HG03060 (cell line): Measurements from ENCODE around the gene SLC5A3.

Experiments
- ATAC-seq: cut with Tn5 transposase; IDR thresholded peaks from one replicate; pipeline ENCODE4 v1.9.1; 2021; ENCODE audit warnings: low read depth, moderate number of reproducible peaks; ENCODE audit not compliant: unreplicated experiment

The SLC5A3 gene

DNA sequence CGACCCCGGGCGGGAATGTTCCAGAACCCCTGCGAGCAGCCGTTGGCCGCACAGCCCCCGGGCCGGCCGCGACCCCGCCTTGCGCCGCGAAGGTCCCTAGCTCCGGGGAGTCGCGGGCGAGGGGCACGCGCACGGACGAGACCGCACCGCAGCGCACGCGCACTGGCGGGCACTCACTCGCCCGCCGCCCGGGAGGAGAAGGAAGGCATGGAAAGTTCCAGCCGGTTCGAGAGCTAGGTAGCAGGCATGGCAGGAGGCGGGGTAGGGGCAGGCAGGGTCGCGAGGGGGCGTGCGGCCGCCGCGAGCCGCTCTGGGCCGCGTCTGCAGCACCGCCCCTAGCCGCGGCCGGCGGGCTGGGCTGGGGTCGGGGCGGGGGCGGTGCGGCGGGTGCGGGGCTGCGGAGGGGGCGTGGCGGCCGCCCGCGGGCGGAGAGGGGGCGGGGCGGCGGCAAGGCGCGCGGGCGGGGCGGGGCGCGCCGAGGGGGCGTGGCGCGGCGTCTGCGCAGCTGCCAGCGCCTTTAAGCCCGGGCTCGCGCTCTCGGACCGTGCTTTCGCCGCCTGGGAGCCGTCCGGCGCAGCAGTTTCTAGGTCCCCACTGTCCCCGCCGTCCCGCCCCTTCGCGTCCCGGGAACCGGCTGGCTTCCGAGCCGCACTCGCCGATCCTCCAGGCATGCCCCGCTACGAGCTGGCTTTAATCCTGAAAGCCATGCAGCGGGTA lies at the start of gene SLC5A3, which contains the start of gene MRPS6:
Gene SLC5A3, plus strand, starts transcription at position 547 of the 717 bp plus-strand sequence. CDS start 21,621 bp downstream, outside the sequence.
Gene MRPS6, plus strand, starts transcription at position 547 of the 717 bp plus-strand sequence. Its CDS starts 123 bp downstream, at position 670.
- ATAC-seq, result no peak

DNA sequence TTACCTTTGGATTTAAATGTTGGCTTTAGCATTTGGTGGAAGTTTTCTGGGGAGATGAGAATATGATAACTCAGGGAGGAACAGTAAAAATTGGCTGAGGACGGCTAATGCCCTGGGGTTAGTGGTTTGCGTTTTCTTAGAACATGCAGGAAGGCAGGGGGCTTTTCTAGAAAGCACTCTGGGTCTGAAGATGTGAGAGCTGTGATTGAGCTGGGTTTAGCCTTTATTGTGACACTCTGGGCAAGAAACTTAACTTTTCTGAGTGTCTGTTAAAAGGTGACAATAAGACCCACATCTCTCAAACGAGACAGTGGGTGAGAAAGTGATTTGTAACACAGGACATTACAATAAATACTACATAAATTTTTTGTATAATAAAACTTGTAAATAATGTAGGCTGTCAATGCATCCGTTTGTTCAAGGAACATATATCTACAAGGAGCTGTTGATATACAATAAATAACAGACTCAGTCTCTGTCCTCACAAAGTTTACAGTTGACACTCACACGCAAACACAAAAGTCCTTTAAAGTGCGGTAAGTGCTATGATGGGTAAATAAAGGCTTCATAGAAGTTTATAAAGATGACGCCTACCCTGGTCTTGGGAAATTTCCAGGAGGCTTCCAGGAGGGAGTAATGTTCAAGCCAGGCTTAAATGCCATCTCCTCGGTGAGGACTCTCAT lies 49.5 kb upstream of the SLC5A3 start:
- ATAC-seq, result no peak

- ATAC-seq, result no peak
These were observed 49.0 kb upstream of the SLC5A3 start for GRCh38 chr21:34024374-34024693.

DNA sequence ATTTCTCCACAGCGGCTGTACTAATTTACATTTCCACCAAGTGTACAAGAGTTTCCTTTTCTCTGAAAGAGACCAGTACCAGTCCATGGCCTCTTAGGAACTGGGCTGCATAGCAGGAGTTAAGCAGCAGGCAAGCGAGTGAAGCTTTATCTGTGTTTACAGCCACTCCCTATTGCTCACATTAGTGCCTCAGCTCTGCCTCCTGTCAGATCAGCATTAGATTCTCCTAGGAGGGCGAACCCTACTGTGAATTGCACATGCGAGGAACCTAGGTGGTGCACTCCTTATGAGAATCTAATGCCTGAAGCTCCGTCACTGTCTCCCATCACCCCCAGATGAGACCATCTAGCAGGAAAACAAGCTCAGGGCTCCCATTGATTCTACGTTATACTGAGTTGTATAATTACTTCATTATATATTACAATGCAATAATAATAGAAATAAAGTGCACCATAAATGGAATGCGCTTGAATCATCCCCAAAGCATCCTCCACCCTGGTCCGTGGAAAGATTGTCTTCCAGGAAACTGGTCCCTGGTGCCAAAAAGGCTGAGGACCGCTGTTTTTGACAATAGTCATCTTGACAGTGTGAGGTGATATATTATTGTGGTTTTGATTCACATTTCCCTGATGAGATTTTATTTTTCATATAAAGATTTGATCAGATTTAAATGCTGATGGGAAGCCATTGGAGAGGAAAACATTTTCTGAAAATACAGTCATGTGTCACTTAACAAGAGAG lies 45.5 kb upstream of the SLC5A3 start:
- no peak for ATAC-seq

DNA sequence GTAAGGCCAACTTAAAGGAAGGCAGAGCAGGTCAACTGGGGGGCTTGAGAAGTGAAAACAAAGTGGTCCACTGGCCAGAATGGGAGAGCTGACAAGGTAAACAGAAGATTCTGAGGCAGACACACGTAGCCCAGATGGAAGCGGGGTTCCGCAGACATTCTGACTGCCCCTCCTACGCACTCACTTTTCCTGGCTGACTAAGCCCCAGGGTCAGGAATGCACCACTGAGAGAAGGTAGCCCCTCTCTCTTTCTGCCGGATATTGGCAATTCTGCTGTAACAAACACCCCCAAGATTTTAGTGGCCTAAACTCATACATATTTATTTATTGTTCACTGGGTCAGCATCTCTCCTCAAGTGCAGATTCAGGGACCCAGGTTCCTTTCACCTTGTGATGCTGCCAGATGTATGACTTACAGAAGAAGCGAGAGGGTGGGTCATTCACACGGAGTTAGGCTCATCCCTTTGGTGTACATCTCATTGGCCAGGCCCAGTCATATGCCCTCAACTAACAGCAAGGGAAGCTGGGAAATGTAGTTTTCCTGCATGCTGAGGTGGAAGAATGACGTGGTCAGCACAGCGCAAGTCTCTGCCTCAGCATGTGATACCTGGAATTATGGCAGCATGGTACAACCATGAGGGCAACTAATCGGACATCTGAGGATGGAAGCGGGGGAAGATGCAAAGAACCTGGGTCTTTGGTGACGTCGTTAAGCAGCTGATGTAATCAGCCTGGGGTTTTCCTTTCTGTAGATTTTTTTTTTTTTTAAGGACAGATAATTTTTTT lies 43.4 kb upstream of the SLC5A3 start:
- ATAC-seq, result peak; percentile 87

GRCh38 chr21:34031835-34032370 lies 41.5 kb upstream of the SLC5A3 start:
- ATAC-seq, result no peak

- ATAC-seq, result no peak
These were observed 38.9 kb upstream of the SLC5A3 start for GRCh38 chr21:34034369-34035014.

GRCh38 chr21:34035619-34036354 lies 37.6 kb upstream of the SLC5A3 start:
- no peak for ATAC-seq

DNA sequence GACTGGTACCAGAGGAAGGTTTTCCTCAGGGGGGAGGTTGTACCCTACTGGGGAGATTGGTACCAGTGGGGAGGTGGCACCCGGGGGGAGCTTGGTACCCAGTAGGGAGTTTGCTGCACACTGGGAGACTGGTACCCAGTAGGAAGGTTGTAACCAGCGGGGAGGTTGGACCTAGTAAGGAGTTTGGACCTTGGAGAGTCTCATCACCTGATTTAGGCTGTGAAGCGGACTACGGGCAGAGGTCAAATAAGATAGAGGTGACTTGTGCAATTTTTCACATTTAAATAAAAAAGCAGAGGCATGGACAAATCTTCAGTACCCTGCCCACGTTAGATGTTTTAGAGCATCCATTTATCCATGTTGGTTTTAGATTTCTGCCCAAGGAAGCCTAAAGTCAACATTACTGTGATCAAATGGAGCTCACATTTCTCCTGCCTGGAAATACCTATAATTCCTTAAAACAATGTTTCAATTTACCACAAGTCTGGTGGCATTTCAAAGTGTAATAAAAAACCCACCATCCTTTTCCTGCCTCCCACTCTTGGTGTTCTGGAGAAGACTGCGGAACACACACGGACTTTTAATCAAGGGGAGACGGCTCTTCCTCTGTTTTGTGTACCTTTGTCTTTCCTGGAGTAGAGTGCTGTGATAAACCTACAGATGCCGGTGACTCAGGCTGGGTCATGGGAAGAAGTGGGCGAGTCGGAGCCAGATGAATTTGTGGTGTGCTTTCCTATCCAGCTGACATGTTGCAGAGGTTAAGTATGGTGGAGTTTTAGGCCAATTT lies 36.2 kb upstream of the SLC5A3 start:
- ATAC-seq, result no peak

DNA sequence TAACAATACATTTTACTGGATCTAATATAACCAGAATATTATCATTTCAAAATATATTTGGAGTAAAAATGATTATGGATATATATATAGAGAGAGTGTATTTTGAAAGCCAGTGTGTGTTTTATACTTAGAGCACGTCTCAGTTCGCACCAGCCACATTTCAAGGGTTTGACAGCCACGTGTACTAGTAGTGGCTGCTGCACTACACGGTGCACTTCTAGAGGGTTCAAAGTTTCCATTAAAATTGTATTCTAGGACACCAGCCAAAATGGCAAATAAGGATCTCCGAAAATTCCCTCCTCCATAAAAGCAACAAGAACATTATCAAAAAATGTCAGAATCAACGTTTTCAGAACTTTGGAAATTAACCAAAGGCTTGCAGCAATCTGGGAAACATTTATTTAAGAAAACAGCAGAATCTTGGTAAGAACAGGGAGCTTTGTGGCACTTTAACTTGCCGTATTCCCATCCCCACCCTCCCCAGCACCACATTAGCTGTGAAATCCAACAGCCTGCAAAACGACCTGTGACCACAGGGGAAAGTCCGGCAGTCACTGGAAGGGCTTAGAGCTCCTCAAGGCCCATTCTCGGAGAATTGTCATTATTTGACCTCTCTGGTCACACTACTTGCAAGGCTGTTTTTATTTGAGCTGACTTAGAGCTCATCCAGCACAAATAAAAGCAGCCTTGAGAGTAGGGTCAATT lies 33.5 kb upstream of the SLC5A3 start:
- ATAC-seq, result no peak

DNA sequence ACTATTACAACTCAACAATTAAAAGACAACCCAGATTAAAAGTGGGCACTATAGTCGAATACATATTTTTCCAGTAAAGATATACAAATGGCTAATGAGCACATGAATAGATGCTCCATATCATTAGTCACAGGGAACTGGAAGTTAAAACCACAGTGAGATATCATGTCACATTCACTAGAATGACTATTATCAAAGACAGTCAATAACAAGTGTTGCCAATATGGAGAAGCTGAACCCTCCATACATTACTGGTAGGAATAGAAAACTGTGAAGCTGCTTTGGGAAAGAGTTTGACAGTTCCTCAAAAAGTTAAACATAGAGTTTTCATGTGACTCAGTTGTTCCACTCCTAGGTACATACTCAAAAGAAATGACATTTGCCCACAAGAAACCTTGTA lies 30.6 kb upstream of the SLC5A3 start:
- no peak for ATAC-seq

GRCh38 chr21:34043333-34043732 lies 30.0 kb upstream of the SLC5A3 start:
- no peak for ATAC-seq

GRCh38 chr21:34046917-34047316 lies 26.5 kb upstream of the SLC5A3 start:
- peak; percentile 67 for ATAC-seq

GRCh38 chr21:34047835-34048234 lies 25.5 kb upstream of the SLC5A3 start:
- no peak for ATAC-seq

- ATAC-seq, result no peak
These were observed 21.2 kb upstream of the SLC5A3 start for GRCh38 chr21:34052171-34052570.

GRCh38 chr21:34054259-34054658 lies 19.1 kb upstream of the SLC5A3 start:
- no peak for ATAC-seq

- no peak for ATAC-seq
These were observed 17.8 kb upstream of the SLC5A3 start for GRCh38 chr21:34055615-34056014.

DNA sequence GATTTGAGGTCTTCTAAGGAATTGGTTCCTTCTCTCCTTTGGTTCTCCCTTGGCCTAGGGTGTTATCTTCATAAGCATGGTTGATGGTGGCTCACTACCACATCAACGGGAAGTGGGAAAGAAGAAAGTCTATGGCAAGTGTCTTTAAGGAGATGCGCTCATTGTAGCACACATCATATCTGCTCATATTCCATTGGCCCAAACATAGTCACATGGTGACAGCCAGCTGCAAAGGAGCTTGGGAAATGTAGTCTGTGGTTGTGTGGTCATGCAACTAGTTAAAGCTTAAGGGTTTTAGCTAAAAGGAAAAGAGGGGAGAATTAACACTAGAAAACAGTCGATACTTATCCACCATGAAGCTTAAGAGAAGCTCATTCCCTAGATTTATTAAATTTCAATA lies 11.4 kb upstream of the SLC5A3 start:
- no peak for ATAC-seq
